Osteocyte (in vitro differentiated cells): ENCODE results near the gene B4GALNT4. TPM values are rescaled to one million over a fixed set of nuclear protein-coding genes. Genes with fewer than 3 reads are reported as not detected.

Source experiments
- DNase-seq: peaks from one replicate; pipeline ENCODE4 v3.0.0; 2021; ENCODE audit warnings: mixed read lengths; ENCODE audit not compliant: unreplicated experiment; ENCODE audit errors: extremely low spot score
- H3K27ac Mint-ChIP-seq: one replicate; pipeline ENCODE4 v1.8.0; 2021; ENCODE audit warnings: mild to moderate bottlenecking, mixed read lengths; ENCODE audit not compliant: unreplicated experiment
- H3K27me3 Mint-ChIP-seq: one replicate; pipeline ENCODE4 v1.8.0; 2021; ENCODE audit warnings: mixed read lengths; ENCODE audit not compliant: unreplicated experiment
- H3K36me3 Mint-ChIP-seq: one replicate; pipeline ENCODE4 v1.8.0; 2021; ENCODE audit warnings: mixed read lengths; ENCODE audit not compliant: unreplicated experiment
- H3K4me1 Mint-ChIP-seq: one replicate; pipeline ENCODE4 v1.8.0; 2021; ENCODE audit warnings: mixed read lengths; ENCODE audit not compliant: unreplicated experiment
- H3K4me3 Mint-ChIP-seq: one replicate; pipeline ENCODE4 v1.8.0; 2021; ENCODE audit warnings: mild to moderate bottlenecking, moderate library complexity, mixed read lengths; ENCODE audit not compliant: unreplicated experiment
- H3K9me3 Mint-ChIP-seq: one replicate; pipeline ENCODE4 v1.8.0; 2021; ENCODE audit warnings: mixed read lengths; ENCODE audit not compliant: unreplicated experiment
- CTCF ChIP-seq: fragments of 200-600 bp; sonication (generic); IDR thresholded peaks from 2 replicates; pipeline ENCODE4 v1.5.0; 2021; ENCODE audit warnings: antibody characterized with exemption, mild to moderate bottlenecking, moderate library complexity
- total RNA-seq: library from RNA; stranded (reverse); gene quantifications from 2 replicates; pipeline ENCODE4 v1.2.1, GENCODE V29; 2021

The B4GALNT4 gene
- total RNA-seq, 1 donor from 2014 or later, result 63.3 TPM

DNA sequence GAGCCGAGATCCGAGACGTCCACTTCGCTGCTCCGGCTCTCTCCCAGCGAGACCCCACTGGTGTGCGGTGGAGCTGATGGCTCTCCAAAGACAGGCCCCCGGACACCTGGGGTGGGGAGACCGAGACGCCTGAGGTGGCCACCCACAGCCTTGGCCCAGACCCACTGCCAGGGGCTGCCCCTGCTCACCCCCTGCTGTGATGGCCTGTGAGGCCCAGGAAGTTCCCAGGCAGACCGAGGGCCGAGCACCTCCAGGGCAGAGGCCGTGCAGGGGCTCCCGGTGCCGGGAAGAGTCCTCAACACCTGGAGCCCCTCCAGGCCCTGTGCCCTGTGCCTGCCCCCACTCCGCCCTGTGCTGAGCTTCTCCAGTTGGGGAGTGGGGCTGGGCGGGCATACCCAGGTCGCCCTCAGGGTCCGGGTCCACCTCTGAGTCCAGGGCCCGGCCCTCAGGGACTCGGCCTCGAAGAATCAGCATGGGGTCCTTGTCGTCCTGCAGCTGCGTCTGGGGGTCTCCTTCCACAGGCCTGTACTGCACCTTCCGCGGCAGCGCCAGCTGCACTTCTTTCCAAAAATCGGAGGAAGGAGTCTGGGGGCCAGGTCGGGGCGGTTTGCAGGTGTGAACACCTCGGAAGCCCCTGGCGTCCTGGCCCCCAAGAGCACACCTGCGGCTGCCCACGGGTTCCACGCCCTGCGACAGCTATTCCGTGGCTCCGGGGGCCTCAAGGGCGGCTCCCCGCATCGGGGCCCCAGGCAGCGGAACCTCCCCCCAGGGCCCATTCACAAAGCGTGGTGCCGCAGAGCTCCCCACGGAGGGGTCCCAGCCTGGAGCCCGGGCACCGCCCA lies 36.9 kb downstream of the B4GALNT4 start:
- no peaks in the 10 kb centered on the region for H3K9me3 Mint-ChIP-seq
- no peak for DNase-seq
- TF ChIP-seq CTCF, result no peak
- H3K27me3 Mint-ChIP-seq, result no peaks in the 10 kb centered on the region
- H3K36me3 Mint-ChIP-seq, result no peaks in the 10 kb centered on the region
- H3K27ac Mint-ChIP-seq, result no peak overlapping the region
- H3K4me1 Mint-ChIP-seq, result peaks cover 19% of the 10 kb centered on the region
- H3K4me3 Mint-ChIP-seq, result peak overlapping the region; percentile 56

DNA sequence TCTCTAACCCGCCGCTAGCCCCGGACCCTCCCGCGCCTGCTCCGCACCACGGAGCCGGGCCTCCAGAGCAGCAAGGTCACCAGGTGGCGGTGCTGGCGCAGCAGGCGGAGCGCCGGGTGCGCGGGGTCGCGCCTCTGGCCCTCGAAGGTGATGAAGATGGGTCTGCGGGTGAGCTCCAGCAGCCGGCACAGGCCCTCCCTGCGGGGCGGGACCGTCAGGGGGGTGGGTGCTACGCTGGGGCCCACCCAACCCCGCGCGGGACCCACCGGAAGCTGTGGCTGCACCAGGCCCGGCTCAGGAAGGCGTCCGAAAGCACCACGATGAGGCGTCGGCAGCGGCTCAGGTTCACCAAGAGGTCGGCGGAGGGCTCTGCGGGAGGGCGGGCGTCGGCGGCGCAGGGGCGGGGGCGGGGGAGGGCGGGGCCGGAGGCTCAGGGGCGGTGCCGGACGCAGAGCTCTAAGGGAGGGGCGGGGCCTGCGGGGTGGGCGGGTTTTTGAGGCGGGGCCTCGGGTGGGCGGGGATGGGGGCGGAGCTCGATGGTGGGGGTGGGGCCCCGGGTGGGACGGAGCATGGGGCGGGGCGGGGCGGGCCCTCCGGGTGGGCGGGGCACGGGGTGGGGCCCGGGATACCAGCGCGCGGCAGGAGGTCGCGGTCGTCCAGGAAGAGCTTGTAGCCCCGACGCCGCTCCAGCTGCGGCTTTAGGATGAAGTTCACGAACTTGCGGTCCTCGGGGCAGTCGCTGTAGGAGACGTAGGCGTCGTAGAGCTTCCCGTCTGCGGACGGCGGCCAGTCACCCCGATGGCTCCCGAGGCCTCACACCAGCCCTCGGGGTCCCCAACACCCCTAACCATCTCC lies 37.7 kb downstream of the B4GALNT4 start:
- DNase-seq, result no peak
- Mint-ChIP-seq H3K4me3 (peak overlapping the region; percentile 63), H3K27me3 (no peaks in the 10 kb centered on the region), H3K9me3 (no peaks in the 10 kb centered on the region), H3K4me1 (peaks cover 19% of the 10 kb centered on the region), H3K36me3 (no peaks in the 10 kb centered on the region), H3K27ac (no peak overlapping the region)
- no peak for TF ChIP-seq CTCF

GRCh38 chr11:407651-408123 lies 38.4 kb downstream of the B4GALNT4 start:
- Mint-ChIP-seq H3K4me1 (peaks cover 19% of the 10 kb centered on the region), H3K27me3 (no peaks in the 10 kb centered on the region), H3K4me3 (no peak overlapping the region), H3K27ac (no peak overlapping the region), H3K9me3 (no peaks in the 10 kb centered on the region), H3K36me3 (no peaks in the 10 kb centered on the region)
- no peak for TF ChIP-seq CTCF
- DNase-seq, result no peak

DNA sequence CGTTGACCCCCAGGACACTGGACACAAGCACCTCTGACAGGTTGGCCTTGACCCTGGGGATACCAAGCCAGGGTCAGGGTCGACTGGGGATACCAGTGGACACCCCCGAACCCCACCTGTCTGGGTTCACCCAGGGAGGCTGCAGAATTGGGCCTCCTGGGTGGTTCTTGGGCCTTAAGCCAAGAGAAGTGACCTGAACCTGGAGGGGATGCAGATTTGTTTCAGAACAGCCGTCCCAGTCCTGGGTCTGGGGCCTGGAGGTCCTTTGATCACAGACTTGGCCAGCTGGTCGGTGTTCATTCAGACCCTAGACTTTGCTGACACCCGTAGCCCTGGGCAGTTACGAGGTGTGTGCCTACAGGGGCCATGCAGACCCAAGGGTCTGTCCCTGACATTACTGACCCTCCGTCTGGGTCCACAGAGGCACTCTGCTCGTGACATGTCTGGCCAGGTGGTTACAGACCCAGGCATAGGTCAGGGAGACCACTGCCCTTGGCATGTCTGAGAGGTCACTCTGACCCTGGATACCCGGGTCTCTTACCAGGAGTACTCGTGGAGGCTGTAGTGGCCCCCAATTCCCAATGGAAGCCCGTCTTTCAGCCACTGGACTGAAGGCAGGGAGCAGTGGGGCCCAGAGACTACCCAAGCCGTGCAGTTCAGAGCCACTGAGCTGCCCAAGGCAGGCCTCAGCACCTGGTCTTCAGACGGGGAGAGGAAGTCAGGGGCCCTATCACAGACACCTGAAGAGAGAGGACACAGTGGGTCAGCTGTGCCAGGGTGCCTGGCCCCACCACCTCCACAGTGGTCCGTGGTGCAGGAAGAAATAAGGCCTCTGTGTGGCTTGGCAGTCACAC lies 39.1 kb downstream of the B4GALNT4 start:
- no peaks in the 10 kb centered on the region for H3K9me3 Mint-ChIP-seq
- H3K4me3 Mint-ChIP-seq, result no peak overlapping the region
- H3K27ac Mint-ChIP-seq, result no peak overlapping the region
- no peaks in the 10 kb centered on the region for H3K27me3 Mint-ChIP-seq
- DNase-seq, result no peak
- H3K36me3 Mint-ChIP-seq, result no peaks in the 10 kb centered on the region
- peaks cover 23% of the 10 kb centered on the region for H3K4me1 Mint-ChIP-seq
- no peak for TF ChIP-seq CTCF
